Stimulated activated CD8-positive, alpha-beta memory T cell treated with anti-CD3 and anti-CD28 coated beads, Interleukin-15, amount 100 ng/mL, for 4 hours (primary cell): Measurements from ENCODE around the gene CREB3L4.

ENCODE experiments used
- DNase-seq, 2 donors: peaks; one replicate each; pipeline ENCODE4 v3.0.0-alpha.2; 2020; ENCODE audit warnings: low read depth in 2 of 2

CREB3L4 gene

GRCh38 chr1:153967107-153967999 lies at the start of gene CREB3L4:
TSS of gene CREB3L4 (plus strand) at chr1:153967902. CDS start at chr1:153968526, 624 bp downstream.
- DNase-seq: peak in 1 of 2 donors; percentile 55

- no peak for DNase-seq
Measured at GRCh38 chr1:153919876-153920852, 47.5 kb upstream of the CREB3L4 start.

- no peak for DNase-seq
Measured at GRCh38 chr1:153921080-153921802, 46.5 kb upstream of the CREB3L4 start.

- DNase-seq: no peak
Measured at GRCh38 chr1:153921803-153922075, 46.0 kb upstream of the CREB3L4 start.

- DNase-seq: peak; percentile 38 to 53
Measured at GRCh38 chr1:153922076-153922971, 45.4 kb upstream of the CREB3L4 start.

- peak; percentile 96 to 99 for DNase-seq
Measured at GRCh38 chr1:153922972-153923925, 44.5 kb upstream of the CREB3L4 start, which contains the start of gene GATAD2B. TSS of gene GATAD2B (minus strand) at chr1:153922972. CDS start at chr1:153828347, 94,625 bp downstream.

GRCh38 chr1:153926405-153926804 lies 41.3 kb upstream of the CREB3L4 start:
- DNase-seq: no peak

- DNase-seq: no peak
Measured at GRCh38 chr1:153928245-153928644, 39.5 kb upstream of the CREB3L4 start.

- DNase-seq: no peak
Measured at GRCh38 chr1:153928791-153929341, 38.8 kb upstream of the CREB3L4 start.

GRCh38 chr1:153929426-153929825 lies 38.3 kb upstream of the CREB3L4 start:
- no peak for DNase-seq

- no peak for DNase-seq
Measured at GRCh38 chr1:153929981-153930948, 37.4 kb upstream of the CREB3L4 start.

GRCh38 chr1:153932156-153933131 lies 35.3 kb upstream of the CREB3L4 start:
- DNase-seq: no peak

- DNase-seq: no peak
Measured at GRCh38 chr1:153933430-153933829, 34.3 kb upstream of the CREB3L4 start.

GRCh38 chr1:153933955-153934354 lies 33.7 kb upstream of the CREB3L4 start:
- no peak for DNase-seq

- DNase-seq: no peak
Measured at GRCh38 chr1:153934746-153935145, 33.0 kb upstream of the CREB3L4 start.

- DNase-seq: no peak
Measured at GRCh38 chr1:153936011-153936802, 31.5 kb upstream of the CREB3L4 start.
